Activated naive CD4-positive, alpha-beta T cell treated with anti-CD3 and anti-CD28 coated beads for 36 hours (primary cell): ENCODE data around the gene MECP2. TPM values are rescaled to one million over a fixed set of nuclear protein-coding genes. Genes with fewer than 3 reads are reported as not detected.

ENCODE experiments used
- CTCF ChIA-PET: fragments of 350-600 bp; sonication (Branson Sonifier 250); formaldehyde crosslinking; loops from one replicate; lab custom pipeline; 2021; ENCODE audit warnings: antibody characterized with exemption; lab: Charles Lee
- DNase-seq: peaks from one replicate; pipeline ENCODE4 v3.0.0-alpha.2; 2020
- H3K27ac Mint-ChIP-seq: one replicate; pipeline ENCODE4 v1.8.0; 2021; ENCODE audit warnings: mild to moderate bottlenecking, mixed read lengths
- H3K27me3 Mint-ChIP-seq: one replicate; pipeline ENCODE4 v1.8.0; 2021; ENCODE audit warnings: low read depth, mixed read lengths
- H3K36me3 Mint-ChIP-seq: one replicate; pipeline ENCODE4 v1.8.0; 2021; ENCODE audit warnings: low read depth, mixed read lengths
- H3K4me1 Mint-ChIP-seq: one replicate; pipeline ENCODE4 v1.8.0; 2021; ENCODE audit warnings: low read depth, mixed read lengths
- H3K4me3 Mint-ChIP-seq: one replicate; pipeline ENCODE4 v1.8.0; 2021; ENCODE audit warnings: mild to moderate bottlenecking, moderate library complexity, mixed read lengths
- H3K9me3 Mint-ChIP-seq: one replicate; pipeline ENCODE4 v1.8.0; 2021; ENCODE audit warnings: mixed read lengths
- intact Hi-C: fragments of 100-400 bp; cut with micrococcal nuclease; formaldehyde crosslinking; loops from one replicate; pipeline ENCODE4 v1.15.1; 2023
- total RNA-seq, 2 experiments: library from RNA; stranded (reverse); gene quantifications; one replicate each; pipeline ENCODE4 v1.2.3, GENCODE V29; 2021

The MECP2 gene
- total RNA-seq, 2 experiments from 2014 or later = 47.1 to 50.2 TPM

DNA sequence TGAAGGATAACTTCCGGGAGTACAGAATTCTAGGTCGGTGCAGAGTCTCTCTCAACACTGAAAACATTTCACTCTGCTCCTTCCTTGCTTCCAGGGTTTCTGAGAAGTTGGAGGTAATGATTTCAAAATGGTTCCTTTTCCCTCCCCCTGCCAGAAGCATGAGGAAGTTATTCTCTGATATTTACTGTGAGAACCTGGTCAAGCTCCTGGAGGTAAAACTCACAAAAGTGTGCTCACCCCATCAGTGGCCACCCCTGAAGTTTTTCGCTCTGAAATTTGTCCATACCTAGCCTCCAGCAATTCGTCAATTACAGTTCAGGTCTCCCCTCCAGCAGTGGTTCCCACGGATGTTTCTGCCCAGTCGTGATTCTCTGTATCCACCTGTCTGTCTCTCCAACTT, 16.2 kb upstream of the MECP2 start:
- H3K36me3 Mint-ChIP-seq = no peaks in the 10 kb centered on the region
- CTCF ChIA-PET = no interaction called here
- no peaks in the 10 kb centered on the region for H3K27me3 Mint-ChIP-seq
- no peaks in the 10 kb centered on the region for H3K9me3 Mint-ChIP-seq
- intact Hi-C loops = no loop called here
- H3K27ac Mint-ChIP-seq = no peak overlapping the region
- DNase-seq = no peak
- peaks cover 12% of the 10 kb centered on the region for H3K4me1 Mint-ChIP-seq
- no peak overlapping the region for H3K4me3 Mint-ChIP-seq

DNA sequence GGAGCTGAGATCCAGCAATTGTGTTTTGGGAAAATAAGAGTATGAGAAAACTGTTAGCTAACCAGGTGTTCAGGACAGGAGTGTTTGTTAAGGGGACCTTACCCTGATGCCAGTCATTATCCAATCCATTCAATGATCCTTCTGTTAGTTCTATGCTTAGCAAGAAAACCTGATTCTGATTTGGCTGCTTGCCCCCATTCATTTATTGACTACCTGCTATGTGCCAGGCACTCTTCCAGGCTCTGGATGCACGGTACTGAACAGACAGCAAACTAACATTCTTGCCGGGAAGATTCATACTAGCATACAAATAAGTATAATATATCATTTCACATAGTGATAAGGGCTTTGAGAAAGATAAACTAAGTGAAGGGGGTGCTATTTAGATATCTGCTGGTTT, 1.0 kb upstream of the MECP2 start:
- Mint-ChIP-seq H3K36me3 (peaks cover 4% of the 10 kb centered on the region), H3K27ac (no peak overlapping the region), H3K9me3 (no peaks in the 10 kb centered on the region), H3K4me3 (peak overlapping the region; percentile 79), H3K4me1 (peaks cover 40% of the 10 kb centered on the region), H3K27me3 (no peaks in the 10 kb centered on the region)
- CTCF ChIA-PET = no interaction called here
- no peak for DNase-seq
- intact Hi-C loops = loop anchor here (5.0 to 10.0 kb wide), 5 partner anchors 56 to 764 kb away; partner anchors contain the start of genes FLNA, RPL10 and ZNF275

- H3K9me3 Mint-ChIP-seq = no peaks in the 10 kb centered on the region
- no peaks in the 10 kb centered on the region for H3K27me3 Mint-ChIP-seq
- H3K36me3 Mint-ChIP-seq = peaks cover 4% of the 10 kb centered on the region
- H3K4me3 Mint-ChIP-seq = peak overlapping the region; percentile 89
- intact Hi-C loops = loop anchor here (1.0 to 10.0 kb wide), 8 partner anchors 39 to 762 kb away; partner anchors contain the start of genes FLNA, RPL10, TMEM187 and ZNF275
- peak overlapping the region; percentile 94 for H3K27ac Mint-ChIP-seq
- CTCF ChIA-PET = no interaction called here
- H3K4me1 Mint-ChIP-seq = peaks cover 52% of the 10 kb centered on the region
- DNase-seq = peak; percentile 56
These were observed 421 bp downstream of the MECP2 start for GRCh38 chrX:154097003-154097588.

DNA sequence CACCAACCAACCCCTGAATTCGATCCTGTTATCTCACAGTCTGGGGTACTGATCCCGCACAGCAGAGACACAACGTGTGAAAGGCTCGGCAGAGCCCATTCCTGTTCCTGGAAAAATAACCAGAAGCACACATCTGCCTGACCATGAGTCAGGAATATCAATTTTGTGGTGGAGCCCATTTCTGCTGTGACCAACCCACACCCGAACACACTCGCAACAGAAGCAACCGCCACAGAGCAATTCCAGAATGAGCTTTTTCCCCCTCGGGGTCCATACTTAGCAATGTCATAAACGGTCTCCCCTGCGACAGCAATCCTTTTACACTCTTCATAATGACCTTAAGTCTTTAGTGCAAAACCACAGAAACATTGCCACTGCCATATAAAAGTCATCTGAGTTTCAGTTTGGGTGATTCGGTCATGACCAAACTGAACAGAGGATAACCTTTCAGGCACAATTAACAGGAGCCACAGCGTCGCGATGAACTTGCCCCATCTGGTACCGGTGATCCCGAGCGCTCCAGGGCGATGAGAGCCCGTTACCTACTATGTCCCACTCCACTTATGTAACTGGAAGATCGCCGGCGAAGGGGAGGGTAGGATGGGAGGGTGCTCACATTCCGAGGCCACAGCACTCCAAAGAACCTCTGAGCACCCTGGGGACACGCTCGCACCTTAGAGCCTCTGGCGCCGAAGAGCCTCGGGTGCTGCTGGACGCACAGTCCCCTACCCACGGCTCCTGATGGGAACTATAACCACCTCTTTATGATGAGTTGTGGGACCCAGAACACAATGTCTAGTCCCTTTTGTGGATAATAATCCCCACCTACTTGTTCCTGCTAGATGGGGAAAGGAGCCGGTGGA, 1.1 kb downstream of the MECP2 start:
- Mint-ChIP-seq H3K27ac (peak overlapping the region; percentile 94), H3K36me3 (peaks cover 4% of the 10 kb centered on the region)
- intact Hi-C loops = loop anchor here (1.0 to 10.0 kb wide), 8 partner anchors 40 to 762 kb away; partner anchors contain the start of genes FLNA, RPL10, TMEM187 and ZNF275

GRCh38 chrX:154094833-154095232, 2.7 kb downstream of the MECP2 start:
- CTCF ChIA-PET = interaction anchor here (1.3 to 1.7 kb wide), 2 partner anchors 11 to 42 kb away, joined by 4 to 5 read pairs; no protein-coding TSS in a partner anchor
- Mint-ChIP-seq H3K36me3 (peaks cover 11% of the 10 kb centered on the region), H3K9me3 (no peaks in the 10 kb centered on the region), H3K27ac (peak overlapping the region; percentile 51), H3K27me3 (no peaks in the 10 kb centered on the region), H3K4me1 (peaks cover 61% of the 10 kb centered on the region), H3K4me3 (peak overlapping the region; percentile 89)
- no peak for DNase-seq
- intact Hi-C loops = loop anchor here (5.0 to 10.0 kb wide), 5 partner anchors 53 to 760 kb away; partner anchors contain the start of genes FLNA, RPL10 and ZNF275

More for the DNA sequence above, 1.1 kb downstream of the MECP2 start:
- Mint-ChIP-seq H3K4me3 (peak overlapping the region; percentile 89), H3K4me1 (peaks cover 57% of the 10 kb centered on the region), H3K27me3 (no peaks in the 10 kb centered on the region), H3K9me3 (no peaks in the 10 kb centered on the region)
- CTCF ChIA-PET = interaction anchor here (1.3 kb wide), 1 partner anchor 41 kb away, joined by 5 read pairs; no protein-coding TSS in a partner anchor
- peak; percentile 40 for DNase-seq

DNA sequence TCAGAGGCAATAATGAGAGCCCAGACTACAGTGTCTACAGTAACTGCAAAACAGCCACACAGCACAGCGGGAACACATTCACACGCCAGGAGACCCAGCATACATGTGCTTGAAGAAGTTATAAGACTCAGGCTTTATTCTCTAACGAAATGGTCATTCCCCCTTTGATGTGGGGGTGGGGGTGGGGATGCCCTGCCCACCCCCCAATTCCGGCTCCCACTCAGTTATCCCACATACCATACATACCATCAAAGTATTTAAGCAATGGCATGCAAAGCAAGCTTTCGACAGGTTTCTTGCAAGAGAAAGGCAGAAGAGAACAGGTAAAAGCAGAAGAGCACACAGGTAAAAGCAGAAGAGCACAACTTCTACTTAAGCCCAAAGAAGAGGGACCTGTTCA, 3.6 kb downstream of the MECP2 start:
- intact Hi-C loops = loop anchor here (10.0 kb wide), 1 partner anchor 759 kb away; the partner anchor contains the start of gene ZNF275

DNA sequence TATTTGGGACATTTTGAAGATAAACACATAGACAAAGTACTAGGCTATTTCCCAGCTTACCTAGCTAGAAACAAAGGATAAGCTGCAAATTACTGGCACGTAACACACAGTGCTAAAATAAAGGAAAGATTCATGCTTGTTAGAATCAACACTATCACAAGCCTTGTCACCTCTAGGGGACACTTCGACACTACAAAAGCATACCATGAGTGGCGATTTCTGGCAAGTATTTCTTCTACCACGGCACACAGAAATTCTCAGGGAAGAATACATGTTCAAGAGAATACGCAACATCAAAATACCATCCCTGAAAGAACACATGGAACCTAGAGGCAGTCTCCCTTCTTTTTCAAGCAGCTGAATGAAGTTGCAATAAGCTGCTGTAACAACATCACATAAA, 5.1 kb downstream of the MECP2 start:
- Mint-ChIP-seq H3K36me3 (peaks cover 15% of the 10 kb centered on the region), H3K4me3 (peak overlapping the region; percentile 50), H3K4me1 (peaks cover 59% of the 10 kb centered on the region), H3K27me3 (no peaks in the 10 kb centered on the region), H3K9me3 (no peaks in the 10 kb centered on the region), H3K27ac (peak overlapping the region; percentile 68)
- CTCF ChIA-PET = interaction anchor here (0.6 to 1.6 kb wide), 5 partner anchors 29 to 280 kb away, joined by 3 to 5 read pairs (median 3); no protein-coding TSS in a partner anchor
- intact Hi-C loops = loop anchor here (10.0 kb wide), 1 partner anchor 758 kb away; the partner anchor contains the start of gene ZNF275
- no peak for DNase-seq

More for the DNA sequence above, 3.6 kb downstream of the MECP2 start:
- DNase-seq = no peak
- H3K27ac Mint-ChIP-seq = peak overlapping the region; percentile 66
- peaks cover 11% of the 10 kb centered on the region for H3K36me3 Mint-ChIP-seq
- no peaks in the 10 kb centered on the region for H3K27me3 Mint-ChIP-seq
- CTCF ChIA-PET = interaction anchor here (0.6 to 1.7 kb wide), 3 partner anchors 10 to 42 kb away, joined by 3 to 4 read pairs (median 4); no protein-coding TSS in a partner anchor
- H3K4me3 Mint-ChIP-seq = peak overlapping the region; percentile 47
- H3K4me1 Mint-ChIP-seq = peaks cover 62% of the 10 kb centered on the region
- no peaks in the 10 kb centered on the region for H3K9me3 Mint-ChIP-seq

DNA sequence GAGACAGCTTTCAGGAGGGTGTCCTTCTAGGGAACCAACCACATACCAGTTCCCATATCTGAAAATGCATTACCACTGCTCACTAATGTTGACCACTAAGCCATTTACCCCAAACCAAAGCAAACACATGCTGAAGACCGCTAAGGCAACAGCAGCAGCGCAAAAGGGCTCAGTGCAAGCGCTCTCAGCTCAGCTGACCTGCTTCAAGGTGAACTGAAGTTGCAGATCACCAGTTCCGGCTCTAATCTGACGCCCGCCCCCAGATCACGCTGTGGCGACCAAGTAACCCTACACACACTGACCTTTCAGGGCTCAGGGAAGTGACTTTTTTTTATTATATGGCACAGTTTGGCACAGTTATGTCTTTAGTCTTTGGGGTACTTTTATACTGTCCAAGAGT, 5.8 kb downstream of the MECP2 start:
- DNase-seq = no peak
- intact Hi-C loops = loop anchor here (10.0 kb wide), 1 partner anchor 757 kb away; the partner anchor contains the start of gene ZNF275
- Mint-ChIP-seq H3K27me3 (no peaks in the 10 kb centered on the region), H3K27ac (no peak overlapping the region), H3K9me3 (no peaks in the 10 kb centered on the region), H3K36me3 (peaks cover 15% of the 10 kb centered on the region), H3K4me3 (no peak overlapping the region), H3K4me1 (peaks cover 59% of the 10 kb centered on the region)
- CTCF ChIA-PET = interaction anchor here (1.3 kb wide), 1 partner anchor 79 kb away, joined by 3 read pairs; no protein-coding TSS in a partner anchor

- no peaks in the 10 kb centered on the region for H3K27me3 Mint-ChIP-seq
- CTCF ChIA-PET = no interaction called here
- H3K9me3 Mint-ChIP-seq = no peaks in the 10 kb centered on the region
- no peak overlapping the region for H3K4me3 Mint-ChIP-seq
- DNase-seq = no peak
- peaks cover 12% of the 10 kb centered on the region for H3K36me3 Mint-ChIP-seq
- intact Hi-C loops = loop anchor here (10.0 kb wide), 1 partner anchor 756 kb away; the partner anchor contains the start of gene ZNF275
- peaks cover 56% of the 10 kb centered on the region for H3K4me1 Mint-ChIP-seq
- peak overlapping the region; percentile 1 for H3K27ac Mint-ChIP-seq
These were observed 6.8 kb downstream of the MECP2 start for GRCh38 chrX:154090731-154091130.

DNA sequence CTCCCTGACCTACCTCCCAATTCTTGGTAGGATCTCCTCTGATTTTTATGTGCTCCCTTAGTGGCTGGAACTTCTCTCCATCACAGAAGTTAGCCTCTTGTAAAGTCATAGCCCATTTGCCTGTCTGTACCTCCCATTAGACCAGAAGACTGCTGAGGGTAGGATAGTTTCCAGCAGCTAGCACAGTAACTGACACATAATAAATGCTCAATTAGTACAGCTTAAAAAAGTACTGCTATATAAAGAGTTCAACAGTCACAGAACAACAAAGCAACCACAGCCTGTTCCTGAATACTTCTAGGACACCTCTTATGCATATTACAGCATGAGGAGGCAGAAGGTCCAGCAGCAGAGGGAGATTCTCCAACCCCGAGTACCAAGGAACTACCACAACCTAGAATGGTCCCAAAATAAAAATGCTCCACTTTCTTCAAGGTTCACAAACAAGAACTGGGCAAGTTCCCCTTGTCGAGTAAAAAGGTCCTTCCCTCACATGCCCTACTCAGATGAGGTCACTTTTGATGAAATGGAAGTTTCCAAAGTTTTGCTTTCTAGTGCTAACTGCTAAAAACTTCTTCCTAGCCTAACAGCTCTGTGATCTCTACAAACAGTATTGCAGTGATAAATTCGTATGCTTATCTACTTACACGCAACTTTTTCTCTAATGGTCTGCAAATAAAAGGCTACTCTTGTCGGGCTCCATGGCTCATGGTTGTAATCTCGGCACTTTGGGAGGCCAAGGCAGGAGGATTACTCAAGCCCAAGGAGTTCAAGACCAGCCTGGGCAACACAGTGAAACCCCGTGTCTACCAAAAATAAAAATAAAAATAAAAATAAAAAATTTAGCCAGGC, 12.8 kb downstream of the MECP2 start:
- intact Hi-C loops = loop anchor here (5.0 kb wide), 1 partner anchor 62 kb away; no protein-coding TSS in a partner anchor
- no peak overlapping the region for H3K4me3 Mint-ChIP-seq
- CTCF ChIA-PET = interaction anchor here (1.8 kb wide), 1 partner anchor 10 kb away, joined by 4 read pairs; no protein-coding TSS in a partner anchor

GRCh38 chrX:154083126-154083517, 14.4 kb downstream of the MECP2 start:
- CTCF ChIA-PET = interaction anchor here (1.8 kb wide), 1 partner anchor 12 kb away, joined by 4 read pairs; no protein-coding TSS in a partner anchor
- Mint-ChIP-seq H3K4me3 (no peak overlapping the region), H3K4me1 (peaks cover 44% of the 10 kb centered on the region), H3K27ac (peak overlapping the region; percentile 78), H3K36me3 (peaks cover 21% of the 10 kb centered on the region), H3K27me3 (no peaks in the 10 kb centered on the region), H3K9me3 (no peaks in the 10 kb centered on the region)
- DNase-seq = no peak
- intact Hi-C loops = loop anchor here (5.0 kb wide), 1 partner anchor 61 kb away; no protein-coding TSS in a partner anchor

More for the DNA sequence above, 12.8 kb downstream of the MECP2 start:
- Mint-ChIP-seq H3K36me3 (peaks cover 13% of the 10 kb centered on the region), H3K9me3 (no peaks in the 10 kb centered on the region), H3K4me1 (peaks cover 41% of the 10 kb centered on the region), H3K27ac (peak overlapping the region; percentile 92), H3K27me3 (no peaks in the 10 kb centered on the region)
- DNase-seq = no peak
